Measurements from ENCODE around the gene MCL1. TPM values are rescaled to one million over a fixed set of nuclear protein-coding genes. Genes with fewer than 3 reads are reported as not detected.
"Not testable (repeated sequence)": the region's sequence is repeated elsewhere in the genome, so short reads cannot be mapped to it uniquely, and the experiment has no call there.

The MCL1 gene
- total RNA-seq, 1 experiment from 2014 or later, result 225 TPM

DNA sequence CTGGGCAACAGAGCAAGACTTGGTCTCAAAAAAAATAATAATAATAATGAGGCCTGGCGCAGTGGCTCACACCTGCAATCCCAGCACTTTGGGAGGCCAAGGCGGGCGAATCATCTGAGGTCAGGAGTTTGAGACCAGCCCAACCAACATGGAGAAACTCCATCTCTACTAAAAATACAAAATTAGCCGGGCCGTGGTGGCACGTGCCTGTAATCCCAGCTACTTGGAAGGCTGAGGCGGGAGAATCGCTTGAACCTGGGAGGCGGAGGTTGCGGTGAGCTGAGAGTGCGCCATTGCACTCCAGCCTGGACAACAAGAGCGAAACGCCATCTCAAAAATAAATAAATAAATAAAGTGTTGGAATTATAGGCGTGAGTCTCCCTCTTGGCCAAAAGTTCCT lies 2.6 kb upstream of the MCL1 start:
- H3K9me3 ChIP-seq (replicated peaks); H3K27ac ChIP-seq; H3K27me3 ChIP-seq (replicated peaks); H3K4me3 ChIP-seq; DNase-seq (ENCODE audit: low read depth in 1 of 2, low spot score in 2 of 2): not testable (repeated sequence)
- H3K4me1 ChIP-seq (replicated peaks), result peaks cover 11% of the 10 kb centered on the region
- peaks cover 24% of the 10 kb centered on the region for H3K36me3 ChIP-seq

GRCh38 chr1:150581437-150581836 lies 2.0 kb upstream of the MCL1 start:
- not testable (repeated sequence) for H3K27me3 ChIP-seq (replicated peaks); H3K27ac ChIP-seq; H3K4me3 ChIP-seq; DNase-seq (ENCODE audit: low read depth in 1 of 2, low spot score in 2 of 2); H3K9me3 ChIP-seq (replicated peaks)
- Histone ChIP-seq H3K36me3 (peaks cover 30% of the 10 kb centered on the region), H3K4me1 (replicated peaks) (peaks cover 15% of the 10 kb centered on the region)

DNA sequence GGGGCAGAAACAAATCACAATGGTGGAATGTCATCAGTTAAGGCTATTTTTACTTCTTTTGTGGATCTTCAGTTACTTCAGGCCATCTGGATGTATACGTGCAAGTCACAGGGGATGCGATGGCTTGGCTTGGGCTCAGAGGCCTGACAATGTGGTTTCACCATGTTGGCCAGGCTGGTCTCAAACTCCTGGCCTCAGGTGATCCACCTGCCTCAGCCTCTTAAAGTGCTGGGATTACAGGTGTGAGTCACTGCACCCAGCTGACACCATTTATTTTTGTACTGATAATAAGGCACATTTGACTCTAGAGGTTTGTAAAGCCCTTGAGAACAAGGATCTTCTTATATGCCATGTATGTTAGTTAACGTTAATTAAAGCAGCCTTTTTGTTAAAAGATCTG lies 1.6 kb upstream of the MCL1 start:
- not testable (repeated sequence) for H3K27ac ChIP-seq; H3K9me3 ChIP-seq (replicated peaks); H3K4me3 ChIP-seq; DNase-seq (ENCODE audit: low read depth in 1 of 2, low spot score in 2 of 2); H3K27me3 ChIP-seq (replicated peaks)
- Histone ChIP-seq H3K36me3 (peaks cover 34% of the 10 kb centered on the region), H3K4me1 (replicated peaks) (peaks cover 20% of the 10 kb centered on the region)

DNA sequence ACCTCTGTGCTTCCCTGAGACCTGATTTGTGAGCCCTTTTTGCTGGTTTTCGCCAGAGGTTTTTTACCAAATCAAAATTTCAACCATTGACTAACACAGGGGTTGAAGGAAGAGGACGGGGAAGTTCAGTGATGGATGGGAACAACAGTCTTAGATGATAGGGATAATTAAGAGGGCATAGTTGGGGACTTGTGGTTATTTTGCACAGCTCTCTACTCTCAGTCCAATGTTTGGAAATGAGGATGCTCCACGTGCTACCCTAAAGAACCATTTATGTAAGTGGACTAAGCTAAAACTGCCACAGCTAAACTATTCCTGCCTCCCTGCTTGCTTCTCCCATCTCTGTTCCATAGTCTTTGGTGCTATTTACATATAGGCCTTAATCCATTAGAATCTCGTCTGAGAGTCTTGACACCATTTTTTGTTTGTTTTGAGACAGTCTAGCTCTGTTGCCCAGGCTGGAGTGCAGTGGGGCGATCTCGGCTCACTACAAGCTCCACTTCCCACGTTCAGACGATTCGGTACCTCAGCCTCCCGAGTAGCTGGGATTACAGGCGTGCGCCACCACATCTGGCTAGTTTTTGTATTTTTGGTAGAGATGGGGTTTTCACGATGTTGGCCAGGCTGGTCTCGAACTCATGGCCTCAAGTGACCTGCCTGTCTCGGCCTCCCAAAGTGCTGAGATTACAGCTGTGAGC lies 684 bp upstream of the MCL1 start:
- no peaks in the 10 kb centered on the region for H3K27me3 ChIP-seq (replicated peaks)
- DNase-seq (ENCODE audit: low read depth in 1 of 2, low spot score in 2 of 2), result no peak
- no peaks in the 10 kb centered on the region for H3K9me3 ChIP-seq (replicated peaks)
- peak overlapping the region; percentile 96 for H3K4me3 ChIP-seq
- H3K27ac ChIP-seq, result peak overlapping the region; percentile 98
- peaks cover 28% of the 10 kb centered on the region for H3K4me1 ChIP-seq (replicated peaks)
- H3K36me3 ChIP-seq, result peaks cover 43% of the 10 kb centered on the region

- no peaks in the 10 kb centered on the region for H3K27me3 ChIP-seq (replicated peaks)
- H3K4me1 ChIP-seq (replicated peaks), result peaks cover 42% of the 10 kb centered on the region
- H3K9me3 ChIP-seq (replicated peaks), result no peaks in the 10 kb centered on the region
- H3K36me3 ChIP-seq, result peaks cover 59% of the 10 kb centered on the region
- H3K4me3 ChIP-seq, result peak overlapping the region; percentile 96
- DNase-seq (ENCODE audit: low read depth in 1 of 2, low spot score in 2 of 2), result peak; percentile 88 to 89
- H3K27ac ChIP-seq, result peak overlapping the region; percentile 98
These were observed 919 bp downstream of the MCL1 start for GRCh38 chr1:150578272-150579109.

DNA sequence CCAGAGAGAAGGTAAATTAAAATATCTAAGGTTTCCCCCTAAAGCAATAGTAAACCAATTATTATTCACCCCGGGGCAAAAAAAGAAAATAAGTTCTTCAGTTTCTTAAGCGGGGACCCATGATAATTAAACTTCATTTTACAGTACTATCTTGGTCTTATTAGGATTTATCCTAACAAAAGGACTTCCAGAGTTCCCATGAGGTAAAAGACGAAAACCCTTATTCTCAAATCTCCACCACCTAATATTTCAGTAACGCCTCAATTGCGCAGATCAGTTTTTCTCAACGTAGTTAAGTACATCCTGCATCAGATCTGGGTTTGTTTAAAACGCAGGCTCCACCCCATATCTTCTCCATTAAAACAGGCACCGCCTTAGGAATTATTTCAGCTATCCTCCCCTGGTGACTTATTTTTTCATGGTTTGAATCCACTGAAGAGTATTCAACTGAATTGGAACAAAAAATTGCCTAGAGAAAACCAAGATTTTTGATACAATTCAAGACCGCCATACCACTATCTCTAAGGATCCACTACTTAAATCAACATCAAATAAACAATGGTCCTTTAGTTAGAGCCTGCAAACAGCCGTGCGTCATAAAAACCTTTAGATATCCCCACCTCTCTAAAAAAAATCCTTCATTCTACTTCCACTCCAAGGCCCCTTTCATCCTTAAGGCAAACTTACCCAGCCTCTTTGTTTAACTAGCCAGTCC lies 1.7 kb downstream of the MCL1 start:
- Histone ChIP-seq H3K4me3 (peak overlapping the region; percentile 96), H3K4me1 (replicated peaks) (peaks cover 49% of the 10 kb centered on the region), H3K27me3 (replicated peaks) (no peaks in the 10 kb centered on the region), H3K27ac (peak overlapping the region; percentile 98), H3K36me3 (peaks cover 67% of the 10 kb centered on the region), H3K9me3 (replicated peaks) (no peaks in the 10 kb centered on the region)
- DNase-seq (ENCODE audit: low read depth in 1 of 2, low spot score in 2 of 2), result peak in 1 of 2 experiments; percentile 31

GRCh38 chr1:150576794-150577556 lies 2.4 kb downstream of the MCL1 start:
- no peaks in the 10 kb centered on the region for H3K9me3 ChIP-seq (replicated peaks)
- H3K4me3 ChIP-seq, result peak overlapping the region; percentile 96
- H3K4me1 ChIP-seq (replicated peaks), result peaks cover 54% of the 10 kb centered on the region
- peak in 1 of 2 experiments; percentile 26 for DNase-seq (ENCODE audit: low read depth in 1 of 2, low spot score in 2 of 2)
- H3K27ac ChIP-seq, result peak overlapping the region; percentile 98; the same call in 1 of the 2 replicates
- H3K36me3 ChIP-seq, result peaks cover 74% of the 10 kb centered on the region
- no peaks in the 10 kb centered on the region for H3K27me3 ChIP-seq (replicated peaks)

DNA sequence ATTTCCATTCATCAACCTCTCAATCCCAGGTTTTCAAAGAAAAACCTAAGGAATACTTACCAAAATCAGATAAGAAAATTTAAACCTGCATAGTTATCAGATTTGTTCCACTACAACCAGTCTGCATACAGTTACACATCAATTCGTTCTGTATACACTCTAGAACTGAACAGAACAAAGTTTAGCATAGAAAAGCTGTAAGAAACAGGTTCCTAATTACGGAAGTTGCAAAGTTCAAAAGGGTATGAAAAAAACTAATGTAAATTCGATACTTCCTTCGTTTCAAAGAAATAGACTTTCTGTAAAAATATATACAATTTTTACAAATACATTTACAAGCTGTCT lies 3.1 kb downstream of the MCL1 start:
- no peak overlapping the region for H3K27ac ChIP-seq
- H3K36me3 ChIP-seq, result peaks cover 80% of the 10 kb centered on the region
- H3K4me3 ChIP-seq, result peak overlapping the region; percentile 96
- DNase-seq (ENCODE audit: low read depth in 1 of 2, low spot score in 2 of 2), result no peak
- peaks cover 58% of the 10 kb centered on the region for H3K4me1 ChIP-seq (replicated peaks)
- H3K9me3 ChIP-seq (replicated peaks), result no peaks in the 10 kb centered on the region
- no peaks in the 10 kb centered on the region for H3K27me3 ChIP-seq (replicated peaks)

GRCh38 chr1:150575518-150576366 lies 3.7 kb downstream of the MCL1 start:
- DNase-seq (ENCODE audit: low read depth in 1 of 2, low spot score in 2 of 2), result no peak
- no peak overlapping the region for H3K27ac ChIP-seq
- peak overlapping the region; percentile 96 for H3K4me3 ChIP-seq
- H3K36me3 ChIP-seq, result peaks cover 86% of the 10 kb centered on the region
- H3K4me1 ChIP-seq (replicated peaks), result peaks cover 64% of the 10 kb centered on the region
- H3K27me3 ChIP-seq (replicated peaks), result no peaks in the 10 kb centered on the region
- no peaks in the 10 kb centered on the region for H3K9me3 ChIP-seq (replicated peaks)

- Histone ChIP-seq H3K4me1 (replicated peaks) (peaks cover 67% of the 10 kb centered on the region), H3K4me3 (peak overlapping the region; percentile 96; the same call in 1 of the 2 replicates), H3K27me3 (replicated peaks) (no peaks in the 10 kb centered on the region), H3K9me3 (replicated peaks) (no peaks in the 10 kb centered on the region), H3K36me3 (peaks cover 93% of the 10 kb centered on the region), H3K27ac (no peak overlapping the region)
- no peak for DNase-seq (ENCODE audit: low read depth in 1 of 2, low spot score in 2 of 2)
These were observed 4.3 kb downstream of the MCL1 start for GRCh38 chr1:150575072-150575489.

DNA sequence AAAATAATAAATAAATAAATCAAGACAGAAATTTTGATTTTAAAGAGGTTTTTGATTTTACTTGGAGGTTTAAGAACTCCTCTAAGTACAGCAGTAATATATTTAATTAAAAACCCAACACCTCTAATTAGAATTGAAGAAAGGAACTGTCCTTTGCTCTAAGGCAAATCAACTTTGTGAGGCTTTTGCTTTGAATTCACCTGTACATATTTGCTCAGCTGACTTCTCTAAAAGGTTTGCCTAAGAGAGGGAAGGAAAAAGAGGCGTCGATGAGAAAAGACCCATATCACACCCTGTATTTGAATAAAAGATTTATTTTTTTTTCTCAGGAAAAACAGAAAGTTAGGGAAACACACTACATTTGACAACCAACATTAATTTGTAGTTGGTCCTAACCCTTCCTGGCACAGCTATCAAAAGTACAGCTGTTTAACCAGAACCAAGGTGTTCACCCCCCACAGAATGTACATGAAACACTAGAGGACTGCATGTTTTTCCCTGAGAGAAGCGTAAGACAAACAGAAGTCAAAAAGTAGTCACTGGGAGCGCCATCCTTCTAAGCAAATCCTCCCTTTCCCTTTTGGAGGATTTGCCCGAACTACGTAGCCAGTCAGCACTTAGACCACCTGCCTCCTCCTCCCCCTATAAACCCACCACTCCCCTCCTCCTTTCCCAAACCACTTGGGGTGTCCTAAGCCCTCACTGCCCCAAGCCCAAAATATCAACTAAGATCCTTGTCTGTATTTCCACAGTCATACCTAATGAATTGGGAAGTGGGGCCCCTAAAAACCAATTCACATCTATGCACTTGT lies 4.9 kb downstream of the MCL1 start:
- H3K9me3 ChIP-seq (replicated peaks), result no peaks in the 10 kb centered on the region
- peaks cover 99% of the 10 kb centered on the region for H3K36me3 ChIP-seq
- no peaks in the 10 kb centered on the region for H3K27me3 ChIP-seq (replicated peaks)
- DNase-seq (ENCODE audit: low read depth in 1 of 2, low spot score in 2 of 2), result no peak
- H3K4me1 ChIP-seq (replicated peaks), result peaks cover 70% of the 10 kb centered on the region
- H3K27ac ChIP-seq, result no peak overlapping the region
- no peak overlapping the region; the same call in 1 of the 2 replicates for H3K4me3 ChIP-seq

DNA sequence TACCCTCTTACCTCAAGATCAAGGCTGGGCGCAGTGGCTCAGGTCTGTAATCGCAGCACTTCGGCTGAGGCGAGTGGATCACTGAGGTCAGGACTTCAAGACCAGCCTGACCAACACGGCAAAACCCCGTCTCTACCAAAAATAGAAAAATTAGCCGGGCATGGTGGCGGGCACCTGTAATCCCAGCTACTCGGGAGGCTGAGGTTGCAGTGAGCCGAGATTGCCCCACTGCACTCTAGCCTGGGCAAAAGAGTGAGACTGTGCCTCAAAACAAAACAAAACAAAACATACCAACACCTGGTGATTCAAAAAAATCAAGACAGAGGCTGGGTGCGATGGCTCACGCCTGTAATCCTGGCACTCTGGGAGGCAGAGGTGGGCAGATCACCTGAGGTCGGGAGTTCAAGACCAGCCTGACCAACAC lies 5.8 kb downstream of the MCL1 start:
- H3K9me3 ChIP-seq (replicated peaks); H3K4me3 ChIP-seq; DNase-seq (ENCODE audit: low read depth in 1 of 2, low spot score in 2 of 2); H3K27ac ChIP-seq; H3K27me3 ChIP-seq (replicated peaks): not testable (repeated sequence)
- Histone ChIP-seq H3K4me1 (replicated peaks) (peaks cover 78% of the 10 kb centered on the region), H3K36me3 (peaks cover 94% of the 10 kb centered on the region)

Measured in SJSA1 (cell line).